ENCODE data around the gene SKI. TPM values are rescaled to one million over a fixed set of nuclear protein-coding genes. Genes with fewer than 3 reads are reported as not detected.
"Not testable (repeated sequence)": the region's sequence is repeated elsewhere in the genome, so short reads cannot be mapped to it uniquely, and the experiment has no call there.

The SKI gene
- total RNA-seq, 4 donors from 2014 or later: 35.3 to 54.0 (median 47.3) TPM

- no peak for TF ChIP-seq CTCF (IDR thresholded peaks at IDR 0.05)
- DNase-seq (ENCODE audit: low spot score) (no peak), ATAC-seq (ENCODE audit: low FRiP score) (no peak)
Observed at GRCh38 chr1:2242814-2243725, 15.0 kb downstream of the SKI start.

GRCh38 chr1:2247045-2247394, 18.9 kb downstream of the SKI start:
- ATAC-seq (ENCODE audit: low FRiP score): not testable (repeated sequence)

GRCh38 chr1:2247760-2248126, 19.6 kb downstream of the SKI start:
- DNase-seq (ENCODE audit: low spot score) (no peak), ATAC-seq (ENCODE audit: low FRiP score) (no peak)
- TF ChIP-seq CTCF (IDR thresholded peaks at IDR 0.05): no peak

More at GRCh38 chr1:2247045-2247394, 18.9 kb downstream of the SKI start:
- not testable (repeated sequence) for DNase-seq (ENCODE audit: low spot score)

GRCh38 chr1:2248127-2248826, 20.2 kb downstream of the SKI start:
- TF ChIP-seq CTCF (IDR thresholded peaks at IDR 0.05): no peak
- ATAC-seq (ENCODE audit: low FRiP score) (no peak), DNase-seq (ENCODE audit: low spot score) (no peak)

- TF ChIP-seq CTCF (IDR thresholded peaks at IDR 0.05): no peak
- ATAC-seq (ENCODE audit: low FRiP score) (no peak), DNase-seq (ENCODE audit: low spot score) (no peak)
Observed at GRCh38 chr1:2248854-2249558, 20.9 kb downstream of the SKI start.

- no peak for DNase-seq (ENCODE audit: low spot score)
- no peak for ATAC-seq (ENCODE audit: low FRiP score)
- TF ChIP-seq CTCF (IDR thresholded peaks at IDR 0.05): no peak
Observed at GRCh38 chr1:2249559-2249906, 21.4 kb downstream of the SKI start.

GRCh38 chr1:2250721-2251281, 22.7 kb downstream of the SKI start:
- DNase-seq (ENCODE audit: low spot score): no peak
- no peak for ATAC-seq (ENCODE audit: low FRiP score)
- no peak for TF ChIP-seq CTCF (IDR thresholded peaks at IDR 0.05)

All from omental fat pad (tissue), 4 donors.